ENCODE data around the gene LIMS2. TPM values are rescaled to one million over a fixed set of nuclear protein-coding genes. Genes with fewer than 3 reads are reported as not detected.

The LIMS2 gene
- total and polyA plus RNA-seq, 4 donors, result 6.0 to 177 (median 73.3) TPM

- H3K27ac ChIP-seq (ENCODE audit: low read depth, low read length), result no peak overlapping the region
- DNase-seq (ENCODE audit: low read depth in 4 of 6, low spot score in 6 of 6), result no peak
- H3K36me3 ChIP-seq (ENCODE audit: control insufficient read depth, insufficient read depth, low read length), result peaks cover 2% of the 10 kb centered on the region
- WGBS (ENCODE audit: insufficient coverage), result 84% methylated on average over 10 of the region's 10 CpGs
- H3K27me3 ChIP-seq (ENCODE audit: control insufficient read depth, insufficient read depth, low read length), result peaks cover 10% of the 10 kb centered on the region
- no peaks in the 10 kb centered on the region for H3K9me3 ChIP-seq (ENCODE audit: control insufficient read depth, insufficient read depth, low read length)
- no peak overlapping the region for H3K4me3 ChIP-seq (ENCODE audit: low read depth, low read length)
- peaks cover 36% of the 10 kb centered on the region for H3K4me1 ChIP-seq (ENCODE audit: control insufficient read depth, insufficient read depth, low read length)
These were observed 3.2 kb upstream of the LIMS2 start for GRCh38 chr2:127678531-127678930.

- no peaks in the 10 kb centered on the region for H3K9me3 ChIP-seq (ENCODE audit: control insufficient read depth, insufficient read depth, low read length)
- H3K27me3 ChIP-seq (ENCODE audit: control insufficient read depth, insufficient read depth, low read length), result peaks cover 10% of the 10 kb centered on the region
- DNase-seq (ENCODE audit: low read depth in 4 of 6, low spot score in 6 of 6), result no peak
- WGBS (ENCODE audit: insufficient coverage), result 67% methylated on average over 1 of the region's 2 CpGs
- no peak overlapping the region for H3K27ac ChIP-seq (ENCODE audit: low read depth, low read length)
- H3K36me3 ChIP-seq (ENCODE audit: control insufficient read depth, insufficient read depth, low read length), result peaks cover 2% of the 10 kb centered on the region
- peaks cover 40% of the 10 kb centered on the region for H3K4me1 ChIP-seq (ENCODE audit: control insufficient read depth, insufficient read depth, low read length)
- H3K4me3 ChIP-seq (ENCODE audit: low read depth, low read length), result no peak overlapping the region
These were observed 1.6 kb upstream of the LIMS2 start for GRCh38 chr2:127676906-127677305.

DNA sequence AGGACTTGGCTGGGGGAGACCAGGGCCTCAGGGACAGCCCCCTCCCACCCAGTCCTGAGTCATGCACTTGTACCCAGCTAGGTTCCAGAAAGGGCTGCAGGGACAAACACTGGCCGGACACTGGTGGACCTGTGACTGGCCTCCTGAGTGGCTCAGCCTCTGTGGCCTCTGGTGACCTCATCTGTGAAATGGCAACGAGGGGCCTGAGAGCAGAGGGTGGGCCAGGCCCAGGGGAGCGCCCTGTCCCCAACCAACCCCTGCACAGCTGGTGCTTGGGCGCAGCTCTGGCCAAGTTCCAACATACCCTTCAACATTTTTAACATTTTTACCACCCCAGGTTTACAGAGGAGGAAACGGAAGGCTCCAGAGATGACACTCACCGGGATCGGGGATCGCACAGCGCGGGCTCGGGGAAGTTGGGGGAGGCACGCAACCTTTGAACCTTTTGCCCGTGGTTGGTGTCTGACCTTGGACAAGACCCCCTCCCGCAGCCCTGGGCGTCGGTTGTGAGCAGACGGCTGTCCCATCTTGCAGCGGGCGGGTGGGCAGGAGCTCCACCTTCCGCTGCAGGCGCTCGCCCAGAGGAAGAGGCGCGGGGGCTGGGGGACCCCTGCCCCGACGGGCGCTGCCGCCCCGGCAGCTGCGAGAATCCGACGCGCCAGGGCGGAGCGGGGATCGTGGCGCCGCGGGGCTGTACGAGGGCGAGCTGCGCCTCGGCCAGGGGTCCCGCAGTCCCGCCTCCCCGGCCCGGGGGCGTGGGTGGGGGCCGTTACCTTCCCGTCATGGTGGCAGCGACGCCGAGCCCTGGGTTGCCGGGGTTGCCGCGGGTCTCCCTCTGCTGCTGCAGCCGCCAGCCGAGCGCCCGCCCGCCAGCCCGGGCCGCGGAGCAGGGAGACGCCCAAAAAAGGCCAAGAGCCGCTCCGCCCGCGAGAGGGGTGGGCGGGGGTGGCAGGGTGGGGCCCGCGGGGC, 805 bp downstream of the LIMS2 start:
- H3K36me3 ChIP-seq (ENCODE audit: control insufficient read depth, insufficient read depth, low read length), result no peaks in the 10 kb centered on the region
- WGBS (ENCODE audit: insufficient coverage), result 8% methylated on average over 54 of the region's 72 CpGs
- H3K9me3 ChIP-seq (ENCODE audit: control insufficient read depth, insufficient read depth, low read length), result no peaks in the 10 kb centered on the region
- no peak for DNase-seq (ENCODE audit: low read depth in 4 of 6, low spot score in 6 of 6)
- peaks cover 6% of the 10 kb centered on the region for H3K27me3 ChIP-seq (ENCODE audit: control insufficient read depth, insufficient read depth, low read length)
- peak overlapping the region; percentile 26 for H3K4me3 ChIP-seq (ENCODE audit: low read depth, low read length)
- peaks cover 27% of the 10 kb centered on the region for H3K4me1 ChIP-seq (ENCODE audit: control insufficient read depth, insufficient read depth, low read length)
- H3K27ac ChIP-seq (ENCODE audit: low read depth, low read length), result no peak overlapping the region

- peaks cover 27% of the 10 kb centered on the region for H3K4me1 ChIP-seq (ENCODE audit: control insufficient read depth, insufficient read depth, low read length)
- no peaks in the 10 kb centered on the region for H3K36me3 ChIP-seq (ENCODE audit: control insufficient read depth, insufficient read depth, low read length)
- 81% methylated on average over 12 of the region's 17 CpGs for WGBS (ENCODE audit: insufficient coverage)
- peak overlapping the region; percentile 26 for H3K4me3 ChIP-seq (ENCODE audit: low read depth, low read length)
- no peaks in the 10 kb centered on the region for H3K9me3 ChIP-seq (ENCODE audit: control insufficient read depth, insufficient read depth, low read length)
- peaks cover 6% of the 10 kb centered on the region for H3K27me3 ChIP-seq (ENCODE audit: control insufficient read depth, insufficient read depth, low read length)
- DNase-seq (ENCODE audit: low read depth in 4 of 6, low spot score in 6 of 6), result no peak
- H3K27ac ChIP-seq (ENCODE audit: low read depth, low read length), result no peak overlapping the region
These were observed 1.9 kb downstream of the LIMS2 start for GRCh38 chr2:127673291-127674069.

GRCh38 chr2:127672341-127673224, 2.7 kb downstream of the LIMS2 start:
- no peaks in the 10 kb centered on the region for H3K36me3 ChIP-seq (ENCODE audit: control insufficient read depth, insufficient read depth, low read length)
- peaks cover 27% of the 10 kb centered on the region for H3K4me1 ChIP-seq (ENCODE audit: control insufficient read depth, insufficient read depth, low read length)
- H3K27me3 ChIP-seq (ENCODE audit: control insufficient read depth, insufficient read depth, low read length), result peaks cover 6% of the 10 kb centered on the region
- no peaks in the 10 kb centered on the region for H3K9me3 ChIP-seq (ENCODE audit: control insufficient read depth, insufficient read depth, low read length)
- H3K27ac ChIP-seq (ENCODE audit: low read depth, low read length), result no peak overlapping the region
- no peak for DNase-seq (ENCODE audit: low read depth in 4 of 6, low spot score in 6 of 6)
- 77% methylated on average over 15 of the region's 20 CpGs for WGBS (ENCODE audit: insufficient coverage)
- H3K4me3 ChIP-seq (ENCODE audit: low read depth, low read length), result no peak overlapping the region

GRCh38 chr2:127671557-127672302, 3.6 kb downstream of the LIMS2 start:
- Histone ChIP-seq H3K36me3 (ENCODE audit: control insufficient read depth, insufficient read depth, low read length) (no peaks in the 10 kb centered on the region), H3K27me3 (ENCODE audit: control insufficient read depth, insufficient read depth, low read length) (peaks cover 7% of the 10 kb centered on the region), H3K9me3 (ENCODE audit: control insufficient read depth, insufficient read depth, low read length) (no peaks in the 10 kb centered on the region), H3K27ac (ENCODE audit: low read depth, low read length) (no peak overlapping the region), H3K4me1 (ENCODE audit: control insufficient read depth, insufficient read depth, low read length) (peaks cover 27% of the 10 kb centered on the region), H3K4me3 (ENCODE audit: low read depth, low read length) (no peak overlapping the region)
- 84% methylated on average over 12 of the region's 14 CpGs for WGBS (ENCODE audit: insufficient coverage)
- DNase-seq (ENCODE audit: low read depth in 4 of 6, low spot score in 6 of 6), result no peak

DNA sequence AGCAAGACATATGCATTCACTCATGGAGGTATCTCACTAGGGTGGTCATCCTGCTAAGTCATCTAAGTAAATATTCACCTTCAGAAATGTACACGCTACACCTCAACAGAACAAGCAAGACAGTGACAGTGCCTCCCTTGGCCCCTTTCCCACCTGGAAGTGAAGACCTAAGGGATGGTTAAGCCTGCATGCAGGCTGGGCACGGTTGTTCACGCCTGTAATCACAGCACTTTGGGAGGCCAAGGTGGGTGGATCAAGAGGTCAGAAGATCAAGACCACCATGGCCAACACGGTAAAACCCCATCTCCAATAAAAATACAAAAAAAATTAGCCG, 4.4 kb downstream of the LIMS2 start:
- Histone ChIP-seq H3K27me3 (ENCODE audit: control insufficient read depth, insufficient read depth, low read length) (peaks cover 7% of the 10 kb centered on the region), H3K36me3 (ENCODE audit: control insufficient read depth, insufficient read depth, low read length) (no peaks in the 10 kb centered on the region), H3K27ac (ENCODE audit: low read depth, low read length) (no peak overlapping the region), H3K4me3 (ENCODE audit: low read depth, low read length) (no peak overlapping the region), H3K9me3 (ENCODE audit: control insufficient read depth, insufficient read depth, low read length) (no peaks in the 10 kb centered on the region), H3K4me1 (ENCODE audit: control insufficient read depth, insufficient read depth, low read length) (peaks cover 21% of the 10 kb centered on the region)
- no CpG with 5 or more reads among the region's 5 CpGs for WGBS (ENCODE audit: insufficient coverage)
- DNase-seq (ENCODE audit: low read depth in 4 of 6, low spot score in 6 of 6), result no peak

DNA sequence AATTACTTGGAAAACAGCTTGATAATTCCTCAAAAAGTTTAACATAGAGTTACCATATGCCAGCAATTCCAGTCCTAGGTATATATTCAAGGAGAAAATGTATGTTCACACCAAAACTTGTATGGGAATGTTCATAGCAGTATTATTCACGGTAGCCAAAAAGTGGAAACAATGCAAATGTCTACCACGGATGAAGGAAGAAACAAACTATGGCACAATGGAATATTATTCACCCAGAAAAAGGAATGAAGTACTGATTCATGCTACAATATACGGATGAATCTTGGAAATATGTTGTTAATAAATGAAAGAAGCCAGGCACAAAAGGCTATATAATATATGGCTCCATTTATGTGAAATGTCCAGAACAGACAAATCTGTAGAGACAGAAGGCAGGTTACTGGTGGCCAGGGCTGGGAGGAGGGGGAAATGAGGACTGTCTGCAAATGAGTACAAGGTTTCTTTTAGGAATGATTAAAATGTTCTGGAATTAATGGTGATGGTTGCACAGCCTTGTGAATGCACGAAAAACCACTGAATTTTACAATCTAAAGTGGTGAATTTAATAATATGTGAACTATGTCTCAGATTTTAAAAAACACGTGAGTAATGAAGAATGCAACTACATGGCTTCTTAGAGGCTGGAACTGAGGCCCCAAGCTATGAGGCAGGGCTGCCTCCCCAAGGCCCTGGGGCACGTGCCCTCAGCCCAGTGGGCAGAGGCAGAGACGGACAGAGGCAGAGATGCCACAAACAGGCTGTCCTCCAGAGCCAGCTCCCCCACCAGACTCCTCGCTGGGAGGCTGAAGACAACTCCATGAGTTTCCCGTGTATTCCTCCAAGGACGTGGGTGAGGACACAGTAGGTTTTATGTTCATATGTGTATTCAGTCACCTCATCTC, 5.0 kb downstream of the LIMS2 start:
- peaks cover 15% of the 10 kb centered on the region for H3K4me1 ChIP-seq (ENCODE audit: control insufficient read depth, insufficient read depth, low read length)
- no peak for DNase-seq (ENCODE audit: low read depth in 4 of 6, low spot score in 6 of 6)
- H3K27ac ChIP-seq (ENCODE audit: low read depth, low read length), result no peak overlapping the region

More for the DNA sequence above, 5.0 kb downstream of the LIMS2 start:
- H3K27me3 ChIP-seq (ENCODE audit: control insufficient read depth, insufficient read depth, low read length), result peaks cover 9% of the 10 kb centered on the region
- H3K36me3 ChIP-seq (ENCODE audit: control insufficient read depth, insufficient read depth, low read length), result no peaks in the 10 kb centered on the region
- no peak overlapping the region for H3K4me3 ChIP-seq (ENCODE audit: low read depth, low read length)
- no peaks in the 10 kb centered on the region for H3K9me3 ChIP-seq (ENCODE audit: control insufficient read depth, insufficient read depth, low read length)
- 89% methylated on average over 2 of the region's 10 CpGs for WGBS (ENCODE audit: insufficient coverage)
